Transverse colon (tissue), 4 donors: ENCODE data around the gene ETFDH.

Experiments used
- POLR2A ChIP-seq: fragments of 450-650 bp; IDR thresholded peaks from one replicate; pipeline ENCODE4 v1.6.1; 2016; ENCODE audit warnings: antibody characterized with exemption, mild to moderate bottlenecking, moderate library complexity
- POLR2AphosphoS5 ChIP-seq, 3 donors: sonication (generic); formaldehyde crosslinking; IDR thresholded peaks; one replicate each; pipeline ENCODE4 v1.6.1; 2016; ENCODE audit warnings: antibody characterized with exemption in 3 of 3
- TF ChIP-seq, protein P1 (sequence below), 5 experiments: fragments of 200-600 bp in 3 of 5; fragments of 450-650 bp in 2 of 5; sonication (generic) in 3 of 5; IDR thresholded peaks; 1 replicate in 2 of 5; 2 replicates in 3 of 5; pipeline ENCODE4 v1.5.1; 2016 to 2017; ENCODE audit warnings: antibody characterized with exemption in 5 of 5, inconsistent platforms in 3 of 5, mild to moderate bottlenecking in 2 of 5, moderate library complexity in 1 of 5

DNA sequence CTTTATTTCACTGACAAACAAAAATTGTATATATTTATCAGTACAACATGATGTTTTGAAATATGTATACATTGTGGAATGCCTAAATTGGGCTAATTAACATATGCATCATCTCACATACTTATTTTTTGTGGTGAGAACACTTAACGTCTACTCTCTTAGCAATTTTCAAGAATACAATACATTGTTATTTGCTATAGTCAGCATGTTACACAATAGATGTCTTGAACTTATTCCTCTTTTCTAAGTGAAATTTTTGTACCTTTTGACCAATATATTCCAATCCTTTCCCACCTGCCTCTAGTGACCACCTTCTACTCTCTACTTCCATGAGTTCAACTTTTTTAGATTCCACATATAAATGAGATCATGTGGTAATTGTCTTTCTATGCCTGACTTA lies 35.5 kb upstream of the ETFDH start:
- TF ChIP-seq, protein P1, sequence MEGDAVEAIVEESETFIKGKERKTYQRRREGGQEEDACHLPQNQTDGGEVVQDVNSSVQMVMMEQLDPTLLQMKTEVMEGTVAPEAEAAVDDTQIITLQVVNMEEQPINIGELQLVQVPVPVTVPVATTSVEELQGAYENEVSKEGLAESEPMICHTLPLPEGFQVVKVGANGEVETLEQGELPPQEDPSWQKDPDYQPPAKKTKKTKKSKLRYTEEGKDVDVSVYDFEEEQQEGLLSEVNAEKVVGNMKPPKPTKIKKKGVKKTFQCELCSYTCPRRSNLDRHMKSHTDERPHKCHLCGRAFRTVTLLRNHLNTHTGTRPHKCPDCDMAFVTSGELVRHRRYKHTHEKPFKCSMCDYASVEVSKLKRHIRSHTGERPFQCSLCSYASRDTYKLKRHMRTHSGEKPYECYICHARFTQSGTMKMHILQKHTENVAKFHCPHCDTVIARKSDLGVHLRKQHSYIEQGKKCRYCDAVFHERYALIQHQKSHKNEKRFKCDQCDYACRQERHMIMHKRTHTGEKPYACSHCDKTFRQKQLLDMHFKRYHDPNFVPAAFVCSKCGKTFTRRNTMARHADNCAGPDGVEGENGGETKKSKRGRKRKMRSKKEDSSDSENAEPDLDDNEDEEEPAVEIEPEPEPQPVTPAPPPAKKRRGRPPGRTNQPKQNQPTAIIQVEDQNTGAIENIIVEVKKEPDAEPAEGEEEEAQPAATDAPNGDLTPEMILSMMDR (IDR thresholded peaks at IDR 0.05), result no peak
- TF ChIP-seq POLR2A (no peak), POLR2AphosphoS5 (IDR thresholded peaks at IDR 0.05) (no peak)
